ENCODE data around the gene MBD3L2B.

Gene MBD3L2B

DNA sequence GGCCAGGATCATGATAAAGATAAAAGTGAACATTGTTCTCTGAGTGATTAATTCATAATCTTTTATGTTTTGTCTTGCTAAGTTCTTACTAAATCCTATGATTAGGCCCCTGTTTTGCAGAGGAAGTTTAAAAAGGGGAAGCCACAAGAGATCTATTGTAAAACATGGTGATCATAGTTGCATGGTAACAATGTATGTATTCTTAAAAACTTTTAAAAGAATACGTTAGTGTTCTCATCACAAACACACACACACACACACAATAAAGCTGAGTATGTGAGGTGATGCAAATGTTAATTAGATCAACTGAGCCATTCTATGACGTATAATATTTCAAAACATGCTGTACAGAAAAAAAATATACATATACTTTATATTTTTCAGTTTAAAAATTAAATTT lies 51.2 kb downstream of the MBD3L2B start:
- DNase-seq (ENCODE audit: low read depth) = no peak
- H3K4me3 ChIP-seq (ENCODE audit: low read depth, low read length) = no peak overlapping the region

GRCh38 chr19:6969490-6969889 lies 51.7 kb downstream of the MBD3L2B start:
- no peak for DNase-seq (ENCODE audit: low read depth)
- H3K4me3 ChIP-seq (ENCODE audit: low read depth, low read length) = no peak overlapping the region

Data from skeletal muscle cell (primary cell).